Right lobe of liver (tissue), 4 donors: Measurements from ENCODE around the gene KLHL22.

ENCODE experiments used
- CTCF ChIP-seq, 4 donors: fragments of 200-600 bp in 3 of 4; fragments of 450-650 bp in 1 of 4; IDR thresholded peaks; one replicate each; pipeline versions ENCODE4 v1.5.1 to v1.8.0; 2016 to 2022; ENCODE audit warnings: antibody characterized with exemption in 4 of 4, mild to moderate bottlenecking in 2 of 4
- POLR2A ChIP-seq: fragments of 450-650 bp; IDR thresholded peaks from one replicate; pipeline ENCODE4 v1.6.1; 2017; ENCODE audit warnings: antibody characterized with exemption, mild to moderate bottlenecking
- donor health status: DM: no; HTN: no; CAD: no.
- donor health status: DM: no; HTN: no; CAD: no.
- donor health status: DM: no; HTN: yes; CAD: no.

GRCh38 chr22:20450551-20450906 lies 45.1 kb downstream of the KLHL22 start:
- no peak for TF ChIP-seq POLR2A
- no peak for TF ChIP-seq CTCF (IDR thresholded peaks at IDR 0.05)
